Gastrocnemius medialis (tissue), 4 donors: ENCODE results near the gene RGS5. TPM values are rescaled to one million over a fixed set of nuclear protein-coding genes. Genes with fewer than 3 reads are reported as not detected.

Source experiments
- ATAC-seq, 2 donors: fragments of 150-250 bp; one replicate each; pipeline ENCODE4 v1.9.1; 2016
- DNase-seq, 2 donors: peaks; one replicate each; pipeline ENCODE4 v3.0.0-alpha.2; 2019
- H3K27ac ChIP-seq, 4 donors: fragments of 200-600 bp; sonication (generic); 1 replicate in 1 of 4; 2 replicates in 3 of 4; pipeline ENCODE4 v1.5.1; 2016 to 2018; ENCODE audit warnings: mild to moderate bottlenecking in 2 of 4, moderate library complexity in 1 of 4
- H3K27me3 ChIP-seq, 3 donors: fragments of 200-600 bp; sonication (generic) in 2 of 3; 1 replicate in 1 of 3; 2 replicates in 2 of 3; pipeline versions ENCODE4 v1.5.1 to v1.6.0; 2016 to 2019; ENCODE audit warnings: mild to moderate bottlenecking in 1 of 3, moderate library complexity in 1 of 3
- H3K36me3 ChIP-seq, 2 donors: fragments of 200-600 bp; sonication (generic) in 1 of 2; one replicate each; pipeline ENCODE4 v1.5.1; 2017 to 2018
- H3K4me1 ChIP-seq, 2 donors: fragments of 200-600 bp; sonication (generic) in 1 of 2; one replicate each; pipeline ENCODE4 v1.5.1; 2016 to 2017; ENCODE audit warnings: mild to moderate bottlenecking in 2 of 2
- H3K4me3 ChIP-seq, 4 donors: fragments of 200-600 bp; sonication (generic) in 3 of 4; 1 replicate in 1 of 4; 2 replicates in 3 of 4; pipeline ENCODE4 v1.5.1; 2016 to 2019; ENCODE audit warnings: mild to moderate bottlenecking in 2 of 4
- H3K9me3 ChIP-seq, 3 donors: fragments of 200-600 bp; sonication (generic) in 2 of 3; 1 replicate in 1 of 3; 2 replicates in 2 of 3; pipeline ENCODE4 v1.5.1; 2016 to 2019
- POLR2A ChIP-seq, 2 donors: fragments of 450-650 bp; IDR thresholded peaks; one replicate each; pipeline ENCODE4 v1.6.1; 2017; ENCODE audit warnings: antibody characterized with exemption in 2 of 2, mild to moderate bottlenecking in 2 of 2, moderate library complexity in 2 of 2
- in situ Hi-C, 4 donors: fragments of 200-750 bp; cut with MboI; loops; one replicate each; pipeline versions ENCODE4 v1.15.0 to v1.8.0; 2017; ENCODE audit warnings: low sequenced_read_pairs in 4 of 4
- intact Hi-C: fragments of 100-400 bp; cut with DNase I; formaldehyde crosslinking; loops from one replicate; pipeline ENCODE4 v1.15.1; 2023; ENCODE audit warnings: low total_unique reads
- total RNA-seq, 4 donors: library from RNA; depleted of rRNA; stranded (reverse); fragments of >200 nt; gene quantifications; one replicate each; pipeline versions ENCODE4 v1.1.0 to v1.2.3, GENCODE V29; 2016
- TF ChIP-seq, protein P1 (sequence below), 5 experiments: fragments of 450-650 bp in 3 of 5; fragments of 200-600 bp in 2 of 5; sonication (generic) in 2 of 5; IDR thresholded peaks in 4 of 5; conservative IDR thresholded peaks in 1 of 5; 1 replicate in 4 of 5; 2 replicates in 1 of 5; pipeline ENCODE4 v1.5.1; 2016 to 2019; ENCODE audit warnings: antibody characterized with exemption in 5 of 5, mild to moderate bottlenecking in 3 of 5, moderate library complexity in 3 of 5

RGS5 gene
- total RNA-seq, 4 donors from 2014 or later: 71.2 to 195 (median 158) TPM

DNA sequence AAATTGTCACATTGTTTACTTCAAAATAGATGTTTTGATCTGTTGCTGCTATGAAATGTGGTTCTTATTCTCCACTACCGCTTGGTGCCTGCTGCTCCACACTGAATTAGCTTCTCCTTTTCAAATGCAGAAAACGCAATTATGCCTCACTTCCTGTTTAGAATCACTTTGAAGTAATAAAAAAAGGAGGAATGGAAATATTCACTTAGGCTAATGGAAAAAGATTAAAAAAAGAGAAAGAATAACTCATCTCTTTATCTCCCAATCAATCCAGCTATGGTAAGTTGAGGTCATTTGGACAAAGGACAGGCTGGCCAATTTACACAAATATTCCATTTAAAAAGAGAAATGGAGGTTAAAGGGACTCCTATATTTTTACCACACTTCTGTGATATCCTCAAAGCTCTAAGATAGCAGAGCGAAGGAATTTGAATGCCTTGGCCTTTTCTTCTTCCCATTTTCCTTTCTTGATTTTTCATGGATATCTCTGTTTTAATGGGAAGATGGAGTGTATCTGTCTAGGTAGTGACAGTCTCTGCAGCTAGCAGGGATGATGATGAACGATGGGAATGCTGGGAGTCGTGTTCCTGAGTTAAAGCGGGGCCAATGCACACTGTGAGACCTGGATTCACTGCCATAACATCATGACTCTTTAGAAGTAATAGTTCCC, 35.7 kb downstream of the RGS5 start:
- in situ Hi-C loops (no loop called here), intact Hi-C loops (no loop called here)
- H3K9me3 ChIP-seq: no peaks in the 10 kb centered on the region
- no peaks in the 10 kb centered on the region for H3K36me3 ChIP-seq
- no peak overlapping the region for H3K4me3 ChIP-seq
- DNase-seq (no peak), ATAC-seq (no peak)
- peaks cover 0 to 4% of the 10 kb centered on the region in 2 donors for H3K4me1 ChIP-seq
- no peak overlapping the region for H3K27ac ChIP-seq
- no peaks in the 10 kb centered on the region for H3K27me3 ChIP-seq
- TF ChIP-seq, protein P1, sequence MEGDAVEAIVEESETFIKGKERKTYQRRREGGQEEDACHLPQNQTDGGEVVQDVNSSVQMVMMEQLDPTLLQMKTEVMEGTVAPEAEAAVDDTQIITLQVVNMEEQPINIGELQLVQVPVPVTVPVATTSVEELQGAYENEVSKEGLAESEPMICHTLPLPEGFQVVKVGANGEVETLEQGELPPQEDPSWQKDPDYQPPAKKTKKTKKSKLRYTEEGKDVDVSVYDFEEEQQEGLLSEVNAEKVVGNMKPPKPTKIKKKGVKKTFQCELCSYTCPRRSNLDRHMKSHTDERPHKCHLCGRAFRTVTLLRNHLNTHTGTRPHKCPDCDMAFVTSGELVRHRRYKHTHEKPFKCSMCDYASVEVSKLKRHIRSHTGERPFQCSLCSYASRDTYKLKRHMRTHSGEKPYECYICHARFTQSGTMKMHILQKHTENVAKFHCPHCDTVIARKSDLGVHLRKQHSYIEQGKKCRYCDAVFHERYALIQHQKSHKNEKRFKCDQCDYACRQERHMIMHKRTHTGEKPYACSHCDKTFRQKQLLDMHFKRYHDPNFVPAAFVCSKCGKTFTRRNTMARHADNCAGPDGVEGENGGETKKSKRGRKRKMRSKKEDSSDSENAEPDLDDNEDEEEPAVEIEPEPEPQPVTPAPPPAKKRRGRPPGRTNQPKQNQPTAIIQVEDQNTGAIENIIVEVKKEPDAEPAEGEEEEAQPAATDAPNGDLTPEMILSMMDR (IDR thresholded peaks at IDR 0.05 in 4 of 5, conservative IDR thresholded peaks at IDR 0.05 in 1 of 5): no peak
- no peak for TF ChIP-seq POLR2A (IDR thresholded peaks at IDR 0.05)

DNA sequence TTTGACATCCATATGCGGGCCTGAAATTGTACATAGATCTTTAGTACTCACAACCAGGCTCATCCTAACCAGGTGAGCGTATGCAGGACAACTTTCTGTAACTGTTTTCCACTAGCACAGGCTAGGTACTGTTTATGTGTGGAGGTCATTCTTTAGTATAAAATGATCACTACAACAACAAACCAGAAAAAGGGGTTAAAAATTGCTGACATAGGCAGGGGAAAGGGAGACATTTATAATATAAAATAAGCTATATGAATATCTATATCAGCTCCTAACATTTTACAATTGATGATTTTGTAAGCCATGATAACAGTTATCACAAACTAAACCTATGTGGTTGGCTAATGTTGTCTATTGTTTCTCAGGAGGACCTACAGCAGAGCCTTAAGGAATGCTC, 37.6 kb downstream of the RGS5 start:
- DNase-seq (no peak), ATAC-seq (no peak)
- Histone ChIP-seq H3K4me1 (peaks cover 0 to 4% of the 10 kb centered on the region in 2 donors), H3K27me3 (no peaks in the 10 kb centered on the region), H3K4me3 (no peak overlapping the region), H3K9me3 (no peaks in the 10 kb centered on the region), H3K36me3 (no peaks in the 10 kb centered on the region), H3K27ac (no peak overlapping the region)
- in situ Hi-C loops: no loop called here
- TF ChIP-seq, protein P1 (IDR thresholded peaks at IDR 0.05 in 4 of 5, conservative IDR thresholded peaks at IDR 0.05 in 1 of 5): no peak
- TF ChIP-seq POLR2A (IDR thresholded peaks at IDR 0.05): no peak
- intact Hi-C loops: no loop called here

DNA sequence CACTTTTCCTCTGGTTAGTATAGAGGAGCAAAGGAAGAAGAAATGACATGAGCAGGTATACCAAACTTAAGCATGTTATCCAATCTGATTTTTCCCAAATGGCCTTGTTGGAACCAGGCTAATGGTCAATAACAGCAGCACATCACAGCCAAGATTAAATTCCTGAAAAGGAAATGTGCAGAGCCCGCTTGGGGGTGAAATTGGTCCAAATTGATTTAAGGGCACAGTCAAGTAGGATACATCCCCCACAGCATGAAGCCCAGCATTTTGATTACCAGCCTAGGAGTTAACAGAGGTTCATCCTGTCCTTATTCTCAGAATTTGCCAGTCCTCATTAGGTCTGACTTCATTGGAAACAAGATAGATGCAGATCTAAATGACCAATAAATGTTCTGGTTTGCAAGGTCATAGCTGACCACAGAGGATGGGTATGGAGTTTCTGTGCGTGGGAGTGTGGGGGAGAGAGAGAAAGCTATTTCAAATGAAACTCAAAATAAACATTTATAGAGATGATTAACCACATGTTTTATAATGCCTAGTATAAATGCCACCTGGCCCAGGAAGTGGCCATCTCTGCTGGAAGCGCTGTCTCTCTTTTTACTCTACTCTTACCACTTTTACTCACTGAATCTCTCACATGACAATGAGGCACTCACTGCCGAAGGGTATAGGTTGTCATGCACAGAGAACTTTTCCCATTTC, 38.7 kb downstream of the RGS5 start:
- Histone ChIP-seq H3K36me3 (no peaks in the 10 kb centered on the region), H3K4me3 (no peak overlapping the region), H3K9me3 (no peaks in the 10 kb centered on the region), H3K4me1 (peaks cover 0 to 4% of the 10 kb centered on the region in 2 donors), H3K27ac (no peak overlapping the region), H3K27me3 (no peaks in the 10 kb centered on the region)
- in situ Hi-C loops: no loop called here
- ATAC-seq (no peak), DNase-seq (no peak)
- intact Hi-C loops: no loop called here
- TF ChIP-seq, protein P1 (IDR thresholded peaks at IDR 0.05 in 4 of 5, conservative IDR thresholded peaks at IDR 0.05 in 1 of 5): no peak
- no peak for TF ChIP-seq POLR2A (IDR thresholded peaks at IDR 0.05)

GRCh38 chr1:163163163-163163562, 39.6 kb downstream of the RGS5 start:
- peaks cover 0 to 4% of the 10 kb centered on the region in 2 donors for H3K4me1 ChIP-seq
- in situ Hi-C loops: no loop called here
- ATAC-seq: no peak
- intact Hi-C loops: no loop called here
- H3K27me3 ChIP-seq: no peaks in the 10 kb centered on the region
- no peaks in the 10 kb centered on the region for H3K9me3 ChIP-seq
- no peak overlapping the region for H3K4me3 ChIP-seq
- TF ChIP-seq POLR2A (IDR thresholded peaks at IDR 0.05): no peak
- no peak for DNase-seq
- H3K36me3 ChIP-seq: no peaks in the 10 kb centered on the region
- no peak overlapping the region for H3K27ac ChIP-seq

DNA sequence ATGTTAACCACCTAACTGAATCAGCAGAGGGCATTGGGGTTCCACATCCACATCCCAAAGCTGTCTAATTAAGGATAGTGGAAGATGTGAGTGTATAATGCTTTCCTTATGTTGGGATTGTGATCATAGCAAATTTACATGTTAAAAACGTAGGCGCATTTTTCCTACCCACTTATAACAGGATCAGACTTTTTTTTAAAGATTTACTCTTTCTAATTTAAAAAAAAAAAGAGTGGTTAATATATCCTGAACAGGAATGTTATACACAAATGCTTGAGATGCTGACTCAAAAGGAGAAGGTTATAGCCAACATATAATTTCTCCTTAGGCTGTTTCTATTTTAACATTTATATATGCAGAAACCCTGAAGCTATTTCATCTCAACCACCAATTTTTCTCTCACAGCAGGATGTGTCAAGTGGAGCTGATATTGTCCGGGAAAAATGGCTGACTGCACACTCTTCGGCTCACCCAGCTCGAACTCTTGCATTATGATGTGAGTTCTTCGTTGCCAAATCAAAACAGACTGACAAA, 40.3 kb downstream of the RGS5 start:
- in situ Hi-C loops (no loop called here), intact Hi-C loops (no loop called here)
- Histone ChIP-seq H3K27ac (no peak overlapping the region), H3K36me3 (no peaks in the 10 kb centered on the region), H3K4me3 (no peak overlapping the region), H3K9me3 (no peaks in the 10 kb centered on the region), H3K4me1 (peaks cover 0 to 4% of the 10 kb centered on the region in 2 donors), H3K27me3 (no peaks in the 10 kb centered on the region)
- DNase-seq (no peak), ATAC-seq (no peak)
- no peak for TF ChIP-seq POLR2A (IDR thresholded peaks at IDR 0.05)
- TF ChIP-seq, protein P1 (IDR thresholded peaks at IDR 0.05 in 4 of 5, conservative IDR thresholded peaks at IDR 0.05 in 1 of 5): no peak
